B cell (primary cell): ENCODE data around the gene PDE4DIP.
"Not testable (repeated sequence)": the region's sequence is repeated elsewhere in the genome, so short reads cannot be mapped to it uniquely, and the experiment has no call there.

Experiments
- EZH2 ChIP-seq: IDR thresholded peaks from 2 replicates; pipeline ENCODE4 v1.6.1; 2012; ENCODE audit warnings: borderline replicate concordance, low read depth, mild to moderate bottlenecking, moderate library complexity, low read length; ENCODE audit not compliant: insufficient read depth, poor library complexity, severe bottlenecking
- TF ChIP-seq, protein P1 (sequence below): fragments of 200-600 bp; IDR thresholded peaks from one replicate; pipeline ENCODE4 v1.8.0; 2022; ENCODE audit warnings: antibody characterized with exemption, mild to moderate bottlenecking

DNA sequence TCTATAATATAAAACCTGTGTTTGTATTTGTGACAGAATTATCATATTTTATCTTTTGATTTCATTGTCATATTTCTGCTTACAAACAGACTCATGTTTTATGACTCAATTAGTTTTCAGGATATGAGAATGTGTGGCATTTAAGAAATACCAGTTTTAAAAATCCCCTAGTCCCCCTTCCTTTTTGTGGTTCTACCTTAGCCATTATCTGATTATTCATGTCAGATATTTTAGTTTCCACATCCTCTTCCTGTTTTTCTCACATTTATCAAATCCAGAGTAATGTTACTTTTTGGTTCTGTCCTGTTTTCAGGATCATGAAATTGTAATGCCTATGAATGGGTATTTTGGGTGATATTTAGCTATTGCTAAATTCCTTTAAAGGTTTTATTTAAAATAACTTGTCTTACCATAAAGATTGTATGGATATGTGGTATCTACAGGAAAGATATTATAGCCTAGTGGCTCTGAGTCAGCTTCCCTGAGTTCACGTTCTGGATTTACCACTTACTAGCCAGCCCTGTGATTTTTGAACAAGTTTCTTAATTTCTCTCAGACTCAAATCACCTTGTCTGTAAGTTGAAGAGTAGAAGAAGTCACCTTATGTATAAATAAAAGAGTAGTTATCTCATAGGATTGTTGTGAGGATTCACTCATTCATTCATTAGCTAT, 131.8 kb downstream of the PDE4DIP start:
- TF ChIP-seq, protein P1, sequence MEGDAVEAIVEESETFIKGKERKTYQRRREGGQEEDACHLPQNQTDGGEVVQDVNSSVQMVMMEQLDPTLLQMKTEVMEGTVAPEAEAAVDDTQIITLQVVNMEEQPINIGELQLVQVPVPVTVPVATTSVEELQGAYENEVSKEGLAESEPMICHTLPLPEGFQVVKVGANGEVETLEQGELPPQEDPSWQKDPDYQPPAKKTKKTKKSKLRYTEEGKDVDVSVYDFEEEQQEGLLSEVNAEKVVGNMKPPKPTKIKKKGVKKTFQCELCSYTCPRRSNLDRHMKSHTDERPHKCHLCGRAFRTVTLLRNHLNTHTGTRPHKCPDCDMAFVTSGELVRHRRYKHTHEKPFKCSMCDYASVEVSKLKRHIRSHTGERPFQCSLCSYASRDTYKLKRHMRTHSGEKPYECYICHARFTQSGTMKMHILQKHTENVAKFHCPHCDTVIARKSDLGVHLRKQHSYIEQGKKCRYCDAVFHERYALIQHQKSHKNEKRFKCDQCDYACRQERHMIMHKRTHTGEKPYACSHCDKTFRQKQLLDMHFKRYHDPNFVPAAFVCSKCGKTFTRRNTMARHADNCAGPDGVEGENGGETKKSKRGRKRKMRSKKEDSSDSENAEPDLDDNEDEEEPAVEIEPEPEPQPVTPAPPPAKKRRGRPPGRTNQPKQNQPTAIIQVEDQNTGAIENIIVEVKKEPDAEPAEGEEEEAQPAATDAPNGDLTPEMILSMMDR, result not testable (repeated sequence)
- not testable (repeated sequence) for TF ChIP-seq EZH2
